ENCODE data around the gene NUP98. TPM values are rescaled to one million over a fixed set of nuclear protein-coding genes. Genes with fewer than 3 reads are reported as not detected.

The NUP98 gene
- total RNA-seq, 1 donor from 2014 or later, result 94.8 TPM

GRCh38 chr11:3753110-3753509, 44.2 kb downstream of the NUP98 start:
- H3K4me2 ChIP-seq, result no peak overlapping the region
- peaks cover 20% of the 10 kb centered on the region for H3K36me3 ChIP-seq
- H3K36me3 Mint-ChIP-seq, result peaks cover 27% of the 10 kb centered on the region
- H3F3A ChIP-seq (ENCODE audit: low read depth), result no peaks in the 10 kb centered on the region
- DNase-seq (ENCODE audit: low spot score), result no peak
- no peaks in the 10 kb centered on the region for H3K9me3 Mint-ChIP-seq
- H3K27me3 ChIP-seq, result no peaks in the 10 kb centered on the region
- peaks cover 2% of the 10 kb centered on the region for H3K27me3 Mint-ChIP-seq (ENCODE audit: insufficient read depth, low read depth)
- H3K27ac Mint-ChIP-seq, result no peak overlapping the region
- no peak overlapping the region for H3K4me3 ChIP-seq
- H2AFZ ChIP-seq (replicated peaks), result no peak overlapping the region
- TF ChIP-seq EZH2 (IDR thresholded peaks at IDR 0.05) (no peak), EZH2phosphoT487 (IDR thresholded peaks at IDR 0.05) (no peak)
- TF ChIP-seq, protein P1, sequence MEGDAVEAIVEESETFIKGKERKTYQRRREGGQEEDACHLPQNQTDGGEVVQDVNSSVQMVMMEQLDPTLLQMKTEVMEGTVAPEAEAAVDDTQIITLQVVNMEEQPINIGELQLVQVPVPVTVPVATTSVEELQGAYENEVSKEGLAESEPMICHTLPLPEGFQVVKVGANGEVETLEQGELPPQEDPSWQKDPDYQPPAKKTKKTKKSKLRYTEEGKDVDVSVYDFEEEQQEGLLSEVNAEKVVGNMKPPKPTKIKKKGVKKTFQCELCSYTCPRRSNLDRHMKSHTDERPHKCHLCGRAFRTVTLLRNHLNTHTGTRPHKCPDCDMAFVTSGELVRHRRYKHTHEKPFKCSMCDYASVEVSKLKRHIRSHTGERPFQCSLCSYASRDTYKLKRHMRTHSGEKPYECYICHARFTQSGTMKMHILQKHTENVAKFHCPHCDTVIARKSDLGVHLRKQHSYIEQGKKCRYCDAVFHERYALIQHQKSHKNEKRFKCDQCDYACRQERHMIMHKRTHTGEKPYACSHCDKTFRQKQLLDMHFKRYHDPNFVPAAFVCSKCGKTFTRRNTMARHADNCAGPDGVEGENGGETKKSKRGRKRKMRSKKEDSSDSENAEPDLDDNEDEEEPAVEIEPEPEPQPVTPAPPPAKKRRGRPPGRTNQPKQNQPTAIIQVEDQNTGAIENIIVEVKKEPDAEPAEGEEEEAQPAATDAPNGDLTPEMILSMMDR (IDR thresholded peaks at IDR 0.05), result no peak
- H3K4me1 Mint-ChIP-seq, result no peaks in the 10 kb centered on the region
- no peak overlapping the region for H3K9ac ChIP-seq
- H3K27ac ChIP-seq, result no peak overlapping the region
- no peaks in the 10 kb centered on the region for H4K20me1 ChIP-seq (ENCODE audit: low read depth)
- no peak overlapping the region for H3K4me3 Mint-ChIP-seq
- peaks cover 4% of the 10 kb centered on the region for H3K79me2 ChIP-seq (ENCODE audit: low read depth)
- H3K4me1 ChIP-seq, result no peaks in the 10 kb centered on the region
- no peaks in the 10 kb centered on the region for H3K9me3 ChIP-seq (ENCODE audit: low read depth)

GRCh38 chr11:3747704-3748103, 49.6 kb downstream of the NUP98 start:
- no peak overlapping the region for H3K4me3 Mint-ChIP-seq
- H3K36me3 Mint-ChIP-seq, result peaks cover 20% of the 10 kb centered on the region
- Histone ChIP-seq H3K4me3 (no peak overlapping the region), H3K9ac (no peak overlapping the region), H3K36me3 (peaks cover 20% of the 10 kb centered on the region), H3K4me1 (no peaks in the 10 kb centered on the region), H4K20me1 (ENCODE audit: low read depth) (peaks cover 3% of the 10 kb centered on the region), H3F3A (ENCODE audit: low read depth) (no peaks in the 10 kb centered on the region), H3K27me3 (no peaks in the 10 kb centered on the region), H3K79me2 (ENCODE audit: low read depth) (peaks cover 7% of the 10 kb centered on the region), H3K9me3 (ENCODE audit: low read depth) (no peaks in the 10 kb centered on the region), H3K27ac (no peak overlapping the region), H3K4me2 (no peak overlapping the region), H2AFZ (replicated peaks) (no peak overlapping the region)
- TF ChIP-seq EZH2 (IDR thresholded peaks at IDR 0.05) (no peak), EZH2phosphoT487 (IDR thresholded peaks at IDR 0.05) (no peak)
- TF ChIP-seq, protein P1 (IDR thresholded peaks at IDR 0.05), result no peak
- H3K9me3 Mint-ChIP-seq, result no peaks in the 10 kb centered on the region
- DNase-seq (ENCODE audit: low spot score), result no peak
- H3K27me3 Mint-ChIP-seq (ENCODE audit: insufficient read depth, low read depth), result peaks cover 2% of the 10 kb centered on the region
- H3K27ac Mint-ChIP-seq, result no peak overlapping the region
- H3K4me1 Mint-ChIP-seq, result no peaks in the 10 kb centered on the region

GRCh38 chr11:3745161-3745560, 52.2 kb downstream of the NUP98 start:
- Mint-ChIP-seq H3K27ac (no peak overlapping the region), H3K4me1 (no peaks in the 10 kb centered on the region), H3K27me3 (ENCODE audit: insufficient read depth, low read depth) (no peaks in the 10 kb centered on the region), H3K36me3 (peaks cover 26% of the 10 kb centered on the region), H3K4me3 (no peak overlapping the region), H3K9me3 (no peaks in the 10 kb centered on the region)
- Histone ChIP-seq H3K27me3 (no peaks in the 10 kb centered on the region), H2AFZ (replicated peaks) (no peak overlapping the region), H3K27ac (no peak overlapping the region), H3K9ac (no peak overlapping the region), H3K4me3 (no peak overlapping the region), H3K4me1 (no peaks in the 10 kb centered on the region), H3K9me3 (ENCODE audit: low read depth) (no peaks in the 10 kb centered on the region), H3K79me2 (ENCODE audit: low read depth) (peaks cover 4% of the 10 kb centered on the region), H4K20me1 (ENCODE audit: low read depth) (peaks cover 3% of the 10 kb centered on the region), H3K4me2 (no peak overlapping the region), H3F3A (ENCODE audit: low read depth) (no peaks in the 10 kb centered on the region), H3K36me3 (peaks cover 19% of the 10 kb centered on the region)
- TF ChIP-seq, protein P1 (IDR thresholded peaks at IDR 0.05), result no peak
- no peak for TF ChIP-seq EZH2phosphoT487 (IDR thresholded peaks at IDR 0.05)
- no peak for TF ChIP-seq EZH2 (IDR thresholded peaks at IDR 0.05)
- DNase-seq (ENCODE audit: low spot score), result no peak
